K562 (cell line): Measurements from ENCODE around the gene USP10.

Source experiments
- CTBP1 ChIP-seq: fragments of 450-650 bp; IDR thresholded peaks from 2 replicates; pipeline ENCODE4 v1.6.1; 2016; ENCODE audit warnings: borderline replicate concordance
- FOXA3 ChIP-seq, 2 experiments: fragments of 450-650 bp in 1 of 2; sonication (generic) in 1 of 2; formaldehyde crosslinking; IDR thresholded peaks in 1 of 2; conservative IDR thresholded peaks in 1 of 2; 2 replicates each; pipeline versions ENCODE4 v1.4.0 to v1.8.0; 2020 to 2022; ENCODE audit warnings: mild to moderate bottlenecking in 2 of 2, missing genetic modification reagents in 1 of 2
- HOXB6 ChIP-seq: fragments of 250-450 bp; sonication (Bioruptor Pico); IDR thresholded peaks from 2 replicates; pipeline ENCODE4 v1.5.1; 2022; ENCODE audit warnings: mild to moderate bottlenecking, borderline replicate concordance
- POLR2A ChIP-seq: fragments of 450-650 bp; conservative IDR thresholded peaks from 2 replicates; pipeline ENCODE4 v1.6.1; 2016
- ZBTB7A ChIP-seq: IDR thresholded peaks from 2 replicates; pipeline ENCODE4 v1.6.1; 2011; ENCODE audit warnings: low read depth, mild to moderate bottlenecking, low read length, moderate library complexity, borderline replicate concordance; ENCODE audit not compliant: control insufficient read depth
- ZKSCAN8 ChIP-seq: fragments of 200-800 bp; sonication (Bioruptor generic); IDR thresholded peaks from 2 replicates; pipeline ENCODE4 v1.6.1; 2016; ENCODE audit warnings: missing genetic modification characterization, missing compliant biosample characterization
- ZNF184 ChIP-seq: sonication (generic); formaldehyde crosslinking; IDR thresholded peaks from 2 replicates; pipeline ENCODE4 v1.5.0; 2020; ENCODE audit warnings: missing genetic modification reagents
- ZNF76 ChIP-seq: fragments of 250-450 bp; sonication (Bioruptor Pico); IDR thresholded peaks from 2 replicates; pipeline ENCODE4 v1.4.0; 2020; ENCODE audit warnings: mild to moderate bottlenecking, moderate library complexity, borderline replicate concordance
- ZNF780A ChIP-seq: fragments of 250-450 bp; sonication (Bioruptor Pico); IDR thresholded peaks from 2 replicates; pipeline ENCODE4 v1.5.0; 2021; ENCODE audit warnings: mild to moderate bottlenecking
- TF ChIP-seq, protein P1 (sequence below): fragments of 250-450 bp; sonication (Bioruptor Pico); IDR thresholded peaks from 2 replicates; pipeline ENCODE4 v1.8.0; 2021; ENCODE audit warnings: moderate library complexity, mild to moderate bottlenecking, inconsistent platforms
- TF ChIP-seq, protein P2 (sequence below), 3 experiments: IDR thresholded peaks in 2 of 3; conservative IDR thresholded peaks in 1 of 3; 2 replicates each; pipeline ENCODE4 v1.5.1; 2011 to 2012; ENCODE audit warnings: low read length in 3 of 3, mild to moderate bottlenecking in 3 of 3, control low read depth in 2 of 3, improper control_type of control experiment in 1 of 3, inconsistent platforms in 1 of 3, low read depth in 1 of 3, mixed read lengths in 1 of 3, moderate library complexity in 1 of 3; ENCODE audit not compliant: insufficient read depth in 2 of 3
- TF ChIP-seq, protein P3 (sequence below): sonication (generic); formaldehyde crosslinking; IDR thresholded peaks from 2 replicates; pipeline ENCODE4 v1.8.1; 2023; ENCODE audit warnings: missing genetic modification reagents, mild to moderate bottlenecking, borderline replicate concordance
- TF ChIP-seq, protein P4 (sequence below): sonication (generic); formaldehyde crosslinking; IDR thresholded peaks from 2 replicates; pipeline ENCODE4 v1.9.0; 2022; ENCODE audit warnings: mild to moderate bottlenecking, missing genetic modification reagents
- TF ChIP-seq, protein P5 (sequence below): sonication (generic); formaldehyde crosslinking; IDR thresholded peaks from 2 replicates; pipeline ENCODE4 v1.4.0; 2020; ENCODE audit warnings: mild to moderate bottlenecking, missing genetic modification reagents

DNA sequence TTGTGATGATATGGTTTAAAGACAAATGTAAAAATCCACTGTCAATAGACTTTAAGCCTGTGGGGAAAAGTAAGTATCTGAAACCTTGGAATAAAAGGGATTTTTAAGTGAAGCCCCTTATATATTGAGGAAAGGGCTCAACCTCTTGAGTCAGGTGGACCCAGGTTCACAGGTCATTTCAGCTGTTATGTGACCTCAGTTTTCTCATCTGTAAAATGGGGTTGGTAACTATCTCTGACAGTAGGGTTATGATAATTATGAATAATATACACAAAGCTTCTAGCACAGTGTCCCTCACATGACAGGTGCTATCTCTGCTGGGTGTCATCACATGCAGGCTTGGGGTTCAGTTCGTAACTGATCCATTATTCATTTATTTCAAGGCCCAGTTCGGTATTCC lies 57.0 kb downstream of the USP10 start:
- no peak for TF ChIP-seq POLR2A
- TF ChIP-seq, protein P1, sequence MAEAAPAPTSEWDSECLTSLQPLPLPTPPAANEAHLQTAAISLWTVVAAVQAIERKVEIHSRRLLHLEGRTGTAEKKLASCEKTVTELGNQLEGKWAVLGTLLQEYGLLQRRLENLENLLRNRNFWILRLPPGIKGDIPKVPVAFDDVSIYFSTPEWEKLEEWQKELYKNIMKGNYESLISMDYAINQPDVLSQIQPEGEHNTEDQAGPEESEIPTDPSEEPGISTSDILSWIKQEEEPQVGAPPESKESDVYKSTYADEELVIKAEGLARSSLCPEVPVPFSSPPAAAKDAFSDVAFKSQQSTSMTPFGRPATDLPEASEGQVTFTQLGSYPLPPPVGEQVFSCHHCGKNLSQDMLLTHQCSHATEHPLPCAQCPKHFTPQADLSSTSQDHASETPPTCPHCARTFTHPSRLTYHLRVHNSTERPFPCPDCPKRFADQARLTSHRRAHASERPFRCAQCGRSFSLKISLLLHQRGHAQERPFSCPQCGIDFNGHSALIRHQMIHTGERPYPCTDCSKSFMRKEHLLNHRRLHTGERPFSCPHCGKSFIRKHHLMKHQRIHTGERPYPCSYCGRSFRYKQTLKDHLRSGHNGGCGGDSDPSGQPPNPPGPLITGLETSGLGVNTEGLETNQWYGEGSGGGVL (CRISPR knock-in tag): no peak
- TF ChIP-seq, protein P2, sequence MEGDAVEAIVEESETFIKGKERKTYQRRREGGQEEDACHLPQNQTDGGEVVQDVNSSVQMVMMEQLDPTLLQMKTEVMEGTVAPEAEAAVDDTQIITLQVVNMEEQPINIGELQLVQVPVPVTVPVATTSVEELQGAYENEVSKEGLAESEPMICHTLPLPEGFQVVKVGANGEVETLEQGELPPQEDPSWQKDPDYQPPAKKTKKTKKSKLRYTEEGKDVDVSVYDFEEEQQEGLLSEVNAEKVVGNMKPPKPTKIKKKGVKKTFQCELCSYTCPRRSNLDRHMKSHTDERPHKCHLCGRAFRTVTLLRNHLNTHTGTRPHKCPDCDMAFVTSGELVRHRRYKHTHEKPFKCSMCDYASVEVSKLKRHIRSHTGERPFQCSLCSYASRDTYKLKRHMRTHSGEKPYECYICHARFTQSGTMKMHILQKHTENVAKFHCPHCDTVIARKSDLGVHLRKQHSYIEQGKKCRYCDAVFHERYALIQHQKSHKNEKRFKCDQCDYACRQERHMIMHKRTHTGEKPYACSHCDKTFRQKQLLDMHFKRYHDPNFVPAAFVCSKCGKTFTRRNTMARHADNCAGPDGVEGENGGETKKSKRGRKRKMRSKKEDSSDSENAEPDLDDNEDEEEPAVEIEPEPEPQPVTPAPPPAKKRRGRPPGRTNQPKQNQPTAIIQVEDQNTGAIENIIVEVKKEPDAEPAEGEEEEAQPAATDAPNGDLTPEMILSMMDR (IDR thresholded peaks at IDR 0.05 in 2 of 3, conservative IDR thresholded peaks at IDR 0.05 in 1 of 3; ENCODE audit: insufficient read depth in 2 of 3, low read depth in 1 of 3, low read length in 3 of 3): no peak
- TF ChIP-seq ZKSCAN8 (CRISPR knock-in tag): no peak
- TF ChIP-seq ZNF76 (CRISPR knock-in tag): no peak
- TF ChIP-seq, protein P3, sequence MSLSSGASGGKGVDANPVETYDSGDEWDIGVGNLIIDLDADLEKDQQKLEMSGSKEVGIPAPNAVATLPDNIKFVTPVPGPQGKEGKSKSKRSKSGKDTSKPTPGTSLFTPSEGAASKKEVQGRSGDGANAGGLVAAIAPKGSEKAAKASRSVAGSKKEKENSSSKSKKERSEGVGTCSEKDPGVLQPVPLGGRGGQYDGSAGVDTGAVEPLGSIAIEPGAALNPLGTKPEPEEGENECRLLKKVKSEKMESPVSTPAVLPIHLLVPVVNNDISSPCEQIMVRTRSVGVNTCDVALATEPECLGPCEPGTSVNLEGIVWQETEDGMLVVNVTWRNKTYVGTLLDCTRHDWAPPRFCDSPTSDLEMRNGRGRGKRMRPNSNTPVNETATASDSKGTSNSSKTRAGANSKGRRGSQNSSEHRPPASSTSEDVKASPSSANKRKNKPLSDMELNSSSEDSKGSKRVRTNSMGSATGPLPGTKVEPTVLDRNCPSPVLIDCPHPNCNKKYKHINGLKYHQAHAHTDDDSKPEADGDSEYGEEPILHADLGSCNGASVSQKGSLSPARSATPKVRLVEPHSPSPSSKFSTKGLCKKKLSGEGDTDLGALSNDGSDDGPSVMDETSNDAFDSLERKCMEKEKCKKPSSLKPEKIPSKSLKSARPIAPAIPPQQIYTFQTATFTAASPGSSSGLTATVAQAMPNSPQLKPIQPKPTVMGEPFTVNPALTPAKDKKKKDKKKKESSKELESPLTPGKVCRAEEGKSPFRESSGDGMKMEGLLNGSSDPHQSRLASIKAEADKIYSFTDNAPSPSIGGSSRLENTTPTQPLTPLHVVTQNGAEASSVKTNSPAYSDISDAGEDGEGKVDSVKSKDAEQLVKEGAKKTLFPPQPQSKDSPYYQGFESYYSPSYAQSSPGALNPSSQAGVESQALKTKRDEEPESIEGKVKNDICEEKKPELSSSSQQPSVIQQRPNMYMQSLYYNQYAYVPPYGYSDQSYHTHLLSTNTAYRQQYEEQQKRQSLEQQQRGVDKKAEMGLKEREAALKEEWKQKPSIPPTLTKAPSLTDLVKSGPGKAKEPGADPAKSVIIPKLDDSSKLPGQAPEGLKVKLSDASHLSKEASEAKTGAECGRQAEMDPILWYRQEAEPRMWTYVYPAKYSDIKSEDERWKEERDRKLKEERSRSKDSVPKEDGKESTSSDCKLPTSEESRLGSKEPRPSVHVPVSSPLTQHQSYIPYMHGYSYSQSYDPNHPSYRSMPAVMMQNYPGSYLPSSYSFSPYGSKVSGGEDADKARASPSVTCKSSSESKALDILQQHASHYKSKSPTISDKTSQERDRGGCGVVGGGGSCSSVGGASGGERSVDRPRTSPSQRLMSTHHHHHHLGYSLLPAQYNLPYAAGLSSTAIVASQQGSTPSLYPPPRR: no peak
- TF ChIP-seq, protein P4, sequence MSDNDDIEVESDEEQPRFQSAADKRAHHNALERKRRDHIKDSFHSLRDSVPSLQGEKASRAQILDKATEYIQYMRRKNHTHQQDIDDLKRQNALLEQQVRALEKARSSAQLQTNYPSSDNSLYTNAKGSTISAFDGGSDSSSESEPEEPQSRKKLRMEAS: no peak
- no peak for TF ChIP-seq ZNF780A
- no peak for TF ChIP-seq FOXA3 (CRISPR knock-in tag; conservative IDR thresholded peaks at IDR 0.05 in 1 of 2, IDR thresholded peaks at IDR 0.05 in 1 of 2)
- no peak for TF ChIP-seq HOXB6
- TF ChIP-seq, protein P5, sequence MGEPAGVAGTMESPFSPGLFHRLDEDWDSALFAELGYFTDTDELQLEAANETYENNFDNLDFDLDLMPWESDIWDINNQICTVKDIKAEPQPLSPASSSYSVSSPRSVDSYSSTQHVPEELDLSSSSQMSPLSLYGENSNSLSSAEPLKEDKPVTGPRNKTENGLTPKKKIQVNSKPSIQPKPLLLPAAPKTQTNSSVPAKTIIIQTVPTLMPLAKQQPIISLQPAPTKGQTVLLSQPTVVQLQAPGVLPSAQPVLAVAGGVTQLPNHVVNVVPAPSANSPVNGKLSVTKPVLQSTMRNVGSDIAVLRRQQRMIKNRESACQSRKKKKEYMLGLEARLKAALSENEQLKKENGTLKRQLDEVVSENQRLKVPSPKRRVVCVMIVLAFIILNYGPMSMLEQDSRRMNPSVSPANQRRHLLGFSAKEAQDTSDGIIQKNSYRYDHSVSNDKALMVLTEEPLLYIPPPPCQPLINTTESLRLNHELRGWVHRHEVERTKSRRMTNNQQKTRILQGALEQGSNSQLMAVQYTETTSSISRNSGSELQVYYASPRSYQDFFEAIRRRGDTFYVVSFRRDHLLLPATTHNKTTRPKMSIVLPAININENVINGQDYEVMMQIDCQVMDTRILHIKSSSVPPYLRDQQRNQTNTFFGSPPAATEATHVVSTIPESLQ (CRISPR knock-in tag): no peak
- TF ChIP-seq CTBP1: no peak
- no peak for TF ChIP-seq ZBTB7A
- no peak for TF ChIP-seq ZNF184 (CRISPR knock-in tag)
